LNCAP (cell line): ENCODE measurements around the gene DPEP1.

ENCODE experiments used
- TF ChIP-seq, protein P1 (sequence below): fragments of 450-650 bp; IDR thresholded peaks from 2 replicates; pipeline ENCODE4 v1.5.1; 2017; ENCODE audit warnings: mild to moderate bottlenecking

DPEP1 gene

DNA sequence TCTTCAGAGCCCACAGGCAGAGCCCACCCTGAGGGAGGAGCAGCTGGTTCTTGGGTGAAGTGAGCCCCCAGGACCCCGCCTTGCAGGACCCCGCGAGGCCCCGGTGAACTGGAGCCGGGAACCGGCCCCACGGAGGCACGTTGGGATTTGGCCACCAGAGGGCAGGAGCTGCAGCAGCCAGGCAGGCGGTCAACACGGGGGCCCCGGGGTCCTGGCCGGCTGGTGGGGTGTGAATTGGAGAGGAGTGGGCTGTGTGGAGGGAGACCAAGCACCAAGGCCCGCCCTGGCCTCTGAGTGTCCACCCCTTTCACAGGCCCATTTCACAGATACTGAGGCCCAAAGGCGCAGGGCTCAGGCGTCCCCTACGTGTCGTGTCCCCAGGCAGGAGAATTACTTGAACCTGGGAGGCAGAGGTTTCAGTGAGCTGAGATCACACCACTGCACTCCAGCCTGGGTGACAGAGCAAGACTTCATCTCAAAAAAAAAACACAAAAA is 2.2 kb downstream of the DPEP1 start:
- TF ChIP-seq, protein P1, sequence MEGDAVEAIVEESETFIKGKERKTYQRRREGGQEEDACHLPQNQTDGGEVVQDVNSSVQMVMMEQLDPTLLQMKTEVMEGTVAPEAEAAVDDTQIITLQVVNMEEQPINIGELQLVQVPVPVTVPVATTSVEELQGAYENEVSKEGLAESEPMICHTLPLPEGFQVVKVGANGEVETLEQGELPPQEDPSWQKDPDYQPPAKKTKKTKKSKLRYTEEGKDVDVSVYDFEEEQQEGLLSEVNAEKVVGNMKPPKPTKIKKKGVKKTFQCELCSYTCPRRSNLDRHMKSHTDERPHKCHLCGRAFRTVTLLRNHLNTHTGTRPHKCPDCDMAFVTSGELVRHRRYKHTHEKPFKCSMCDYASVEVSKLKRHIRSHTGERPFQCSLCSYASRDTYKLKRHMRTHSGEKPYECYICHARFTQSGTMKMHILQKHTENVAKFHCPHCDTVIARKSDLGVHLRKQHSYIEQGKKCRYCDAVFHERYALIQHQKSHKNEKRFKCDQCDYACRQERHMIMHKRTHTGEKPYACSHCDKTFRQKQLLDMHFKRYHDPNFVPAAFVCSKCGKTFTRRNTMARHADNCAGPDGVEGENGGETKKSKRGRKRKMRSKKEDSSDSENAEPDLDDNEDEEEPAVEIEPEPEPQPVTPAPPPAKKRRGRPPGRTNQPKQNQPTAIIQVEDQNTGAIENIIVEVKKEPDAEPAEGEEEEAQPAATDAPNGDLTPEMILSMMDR = peak; percentile 89

DNA sequence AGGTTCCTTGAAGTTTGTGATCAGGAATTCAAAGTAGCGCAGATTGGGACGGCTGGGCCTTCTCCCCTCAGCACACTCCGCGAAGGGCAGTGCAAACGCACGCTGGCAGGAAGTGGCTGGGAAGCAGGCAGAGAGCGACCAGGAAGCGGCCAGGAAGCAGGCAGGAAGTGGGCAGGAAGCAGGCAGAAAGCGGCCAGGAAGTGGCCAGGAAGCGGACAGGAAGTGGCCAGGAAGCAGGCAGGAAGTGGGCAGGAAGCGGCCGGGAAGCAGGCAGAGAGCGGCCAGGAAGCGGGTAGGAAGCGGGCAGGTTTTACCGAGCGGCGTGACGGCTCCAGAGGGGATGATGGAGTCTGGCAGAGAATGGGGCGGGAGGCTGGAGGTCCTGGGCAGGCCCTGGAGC is 3.2 kb downstream of the DPEP1 start:
- TF ChIP-seq, protein P1 = no peak

DNA sequence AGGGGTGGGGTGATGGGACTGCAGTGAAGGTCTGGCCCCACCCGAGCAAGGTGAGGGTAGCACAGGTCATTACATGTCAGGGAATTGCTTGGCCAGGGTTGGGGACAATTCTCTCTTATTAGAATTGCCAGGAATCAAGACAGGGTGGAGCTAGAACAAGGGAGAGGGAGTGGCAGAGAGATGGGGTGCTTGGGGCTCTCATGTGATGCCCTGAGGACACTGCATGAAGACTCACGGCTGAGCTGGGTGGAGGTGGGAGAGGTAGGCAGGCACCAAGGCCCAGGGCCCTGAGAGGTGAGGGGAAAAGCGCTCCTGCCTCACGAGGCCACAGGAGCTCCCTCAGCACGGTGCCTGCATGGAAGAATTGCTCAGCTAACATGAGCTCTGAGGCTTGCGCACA is 3.6 kb downstream of the DPEP1 start:
- TF ChIP-seq, protein P1 = no peak

DNA sequence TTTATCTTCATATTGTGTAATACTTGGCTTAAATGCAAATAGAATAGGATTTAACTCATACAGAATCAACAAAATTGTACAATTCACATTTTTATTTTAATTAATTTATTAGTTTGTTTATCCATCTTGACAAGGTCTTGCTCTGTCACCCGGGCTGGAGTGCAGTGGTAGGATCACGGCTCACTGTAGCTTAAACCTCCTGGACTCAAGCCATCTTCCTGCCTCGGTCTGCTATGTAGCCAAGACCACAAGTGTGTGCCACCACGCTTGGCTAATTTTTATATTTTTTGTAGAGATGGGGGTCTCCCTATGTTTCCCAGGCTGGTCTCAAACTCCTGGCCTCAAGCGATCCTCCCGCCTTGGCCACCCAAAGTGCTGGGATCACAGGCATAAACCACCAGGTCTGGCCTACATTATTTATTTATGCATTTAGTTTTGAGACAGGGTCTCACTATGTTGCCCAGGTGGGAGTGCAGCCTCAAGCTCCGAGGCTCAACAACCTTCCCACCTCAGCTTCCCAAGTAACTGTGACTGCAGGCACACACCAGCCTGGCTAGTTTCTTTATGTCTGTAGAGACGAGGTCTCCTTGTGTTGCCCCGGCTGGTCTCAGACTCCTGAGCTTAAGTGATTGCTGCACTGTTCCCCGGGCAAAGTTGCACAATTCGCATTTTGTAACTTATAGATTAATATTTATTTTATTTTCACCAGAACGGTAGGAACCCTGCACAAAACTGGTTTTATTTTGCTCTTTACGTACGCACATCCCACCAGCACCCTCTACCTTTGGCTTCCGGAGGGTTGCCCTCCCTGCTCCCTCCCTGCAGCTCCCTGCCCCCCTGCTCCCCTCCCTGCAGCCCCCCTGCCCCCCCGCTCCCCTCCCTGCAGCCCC is 4.9 kb downstream of the DPEP1 start:
- TF ChIP-seq, protein P1 = no peak

DNA sequence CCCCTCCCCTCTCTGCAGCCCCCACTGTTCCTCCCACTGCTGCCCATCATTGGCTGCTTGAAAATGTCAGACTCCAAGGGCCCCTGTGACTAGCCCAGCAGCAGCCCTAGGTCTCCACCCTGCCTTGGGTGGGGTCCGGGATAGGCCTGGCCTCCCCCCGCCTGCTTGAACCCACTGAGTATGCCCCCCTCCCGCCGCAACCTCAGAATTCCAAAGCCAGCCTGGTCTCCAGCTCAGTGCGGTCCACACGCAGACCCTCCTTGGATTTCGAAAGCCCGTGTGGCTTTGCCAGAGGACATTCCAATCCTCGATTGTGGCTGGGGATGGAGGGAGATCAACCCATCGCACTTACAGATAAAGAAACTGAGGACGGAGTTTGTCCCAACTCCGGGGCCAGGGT is 6.4 kb downstream of the DPEP1 start:
- TF ChIP-seq, protein P1 = no peak

DNA sequence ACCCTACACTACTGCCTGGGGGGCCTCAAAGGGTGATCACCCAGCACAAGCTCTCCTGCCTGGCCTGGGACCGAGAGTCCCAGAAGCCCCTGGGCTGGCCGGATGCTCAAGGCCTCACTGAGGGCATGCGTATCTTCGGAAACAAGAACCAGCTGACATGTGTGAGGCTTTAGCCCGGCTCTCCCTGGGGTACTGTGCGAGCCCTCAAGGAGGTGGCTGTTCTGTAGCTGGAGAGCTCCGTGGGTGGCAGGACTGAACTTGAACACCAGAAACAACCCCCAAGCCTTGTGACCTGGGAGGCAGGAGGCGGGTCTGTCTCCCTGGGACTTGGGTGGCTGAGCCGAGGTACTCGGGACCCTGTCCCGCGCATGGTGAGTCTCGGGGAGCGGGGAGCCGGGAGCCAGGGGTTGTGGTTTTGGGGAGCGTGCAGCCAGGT is 7.0 kb downstream of the DPEP1 start:
- TF ChIP-seq, protein P1 = no peak

DNA sequence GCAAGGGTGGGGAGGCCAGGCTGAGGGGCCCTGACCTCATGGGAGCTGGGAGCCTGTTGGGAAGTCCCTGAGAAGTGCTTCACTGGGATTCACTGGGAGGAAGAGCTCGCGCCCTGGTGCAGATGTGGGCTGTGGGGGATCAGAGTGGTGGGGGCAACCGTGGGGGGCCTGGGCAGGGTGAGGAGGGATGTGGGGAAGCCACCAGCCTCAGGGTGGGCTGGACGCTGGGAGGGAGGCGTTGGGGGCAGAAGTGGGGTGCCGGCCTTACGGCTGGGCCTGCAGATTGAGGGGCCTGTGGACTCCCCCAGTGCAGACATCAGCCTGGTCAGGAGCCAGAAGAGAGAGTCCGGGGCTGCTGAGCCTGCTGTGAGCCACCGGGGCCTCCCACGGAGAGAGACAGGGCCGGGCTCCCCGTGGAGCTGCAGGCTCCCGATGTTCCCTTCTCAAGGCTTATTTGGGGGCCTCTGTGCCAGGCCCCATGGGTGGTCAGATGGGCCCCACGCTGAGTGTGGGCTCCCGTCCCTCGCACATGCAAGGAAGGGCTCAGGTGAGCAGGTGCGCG is 7.8 kb downstream of the DPEP1 start:
- TF ChIP-seq, protein P1 = no peak
